ENCODE measurements around the gene DGKB. TPM values are rescaled to one million over a fixed set of nuclear protein-coding genes. Genes with fewer than 3 reads are reported as not detected.
"Not testable (repeated sequence)": the region's sequence is repeated elsewhere in the genome, so short reads cannot be mapped to it uniquely, and the experiment has no call there.

Gene DGKB
- total RNA-seq, 2 donors from 2014 or later: 0.44 to 0.63 TPM

GRCh38 chr7:14480281-14480680, 422.3 kb downstream of the DGKB start:
- no peak for DNase-seq (ENCODE audit: low spot score)
- no peaks in the 10 kb centered on the region for H3K9me3 ChIP-seq
- no peak overlapping the region for H3K27ac ChIP-seq
- H3K4me3 ChIP-seq: no peak overlapping the region
- no peaks in the 10 kb centered on the region for H3K27me3 ChIP-seq
- TF ChIP-seq CTCF (IDR thresholded peaks at IDR 0.05): no peak
- H3K36me3 ChIP-seq: no peaks in the 10 kb centered on the region
- H3K4me1 ChIP-seq: no peaks in the 10 kb centered on the region

- no peak for DNase-seq (ENCODE audit: low spot score)
- Histone ChIP-seq H3K27ac (no peak overlapping the region), H3K4me1 (no peaks in the 10 kb centered on the region), H3K4me3 (no peak overlapping the region), H3K36me3 (no peaks in the 10 kb centered on the region), H3K9me3 (no peaks in the 10 kb centered on the region), H3K27me3 (no peaks in the 10 kb centered on the region)
- TF ChIP-seq CTCF (IDR thresholded peaks at IDR 0.05): no peak
Observed at GRCh38 chr7:14478834-14479510, 423.6 kb downstream of the DGKB start.

- H3K4me3 ChIP-seq; DNase-seq (ENCODE audit: low spot score); H3K4me1 ChIP-seq; H3K27ac ChIP-seq; H3K27me3 ChIP-seq; H3K36me3 ChIP-seq; H3K9me3 ChIP-seq: not testable (repeated sequence)
Observed at GRCh38 chr7:14461716-14462115, 440.8 kb downstream of the DGKB start.

GRCh38 chr7:14458846-14459245, 443.7 kb downstream of the DGKB start:
- H3K4me1 ChIP-seq; H3K27ac ChIP-seq; H3K27me3 ChIP-seq; DNase-seq (ENCODE audit: low spot score); H3K9me3 ChIP-seq; H3K4me3 ChIP-seq; H3K36me3 ChIP-seq: not testable (repeated sequence)

GRCh38 chr7:14457568-14458453, 444.7 kb downstream of the DGKB start:
- Histone ChIP-seq H3K4me1 (peaks cover 0 to 4% of the 10 kb centered on the region in 2 donors), H3K27me3 (no peaks in the 10 kb centered on the region), H3K36me3 (no peaks in the 10 kb centered on the region), H3K9me3 (no peaks in the 10 kb centered on the region), H3K27ac (no peak overlapping the region), H3K4me3 (no peak overlapping the region)
- peak; percentile 84 to 90 for TF ChIP-seq CTCF (IDR thresholded peaks at IDR 0.05)
- DNase-seq (ENCODE audit: low spot score): peak; percentile 76

- Histone ChIP-seq H3K4me3 (no peak overlapping the region), H3K9me3 (peaks cover 0 to 6% of the 10 kb centered on the region in 2 donors), H3K4me1 (no peaks in the 10 kb centered on the region), H3K27ac (no peak overlapping the region), H3K36me3 (no peaks in the 10 kb centered on the region), H3K27me3 (no peaks in the 10 kb centered on the region)
- TF ChIP-seq CTCF (IDR thresholded peaks at IDR 0.05): no peak
- DNase-seq (ENCODE audit: low spot score): no peak
Observed at GRCh38 chr7:14449291-14449690, 453.3 kb downstream of the DGKB start.
